Measurements from ENCODE around the gene TBCD.

GRCh38 chr17:82960419-82961271 lies 208.8 kb downstream of the TBCD start:
- TF ChIP-seq CTCF (IDR thresholded peaks at IDR 0.05): no peak
- no peak for TF ChIP-seq POLR2A (IDR thresholded peaks at IDR 0.05)
